NOMO-1 treated with DMSO at 0.1 percent for 48 hours (cell line): Measurements from ENCODE around the gene DCC.

ENCODE experiments used
- DNase-seq: peaks from one replicate; lab custom pipeline; 2025; ENCODE audit not compliant: unreplicated experiment; lab: John Stamatoyannopoulos, UW

Gene DCC

GRCh38 chr18:53322163-53322562 is 982.2 kb downstream of the DCC start:
- no peak for DNase-seq

- DNase-seq, result no peak
Observed at GRCh38 chr18:53324353-53324752, 984.4 kb downstream of the DCC start.

- no peak for DNase-seq
Observed at GRCh38 chr18:53360501-53361443, 1020.8 kb downstream of the DCC start.

GRCh38 chr18:53375621-53376020 is 1035.6 kb downstream of the DCC start:
- DNase-seq, result no peak

GRCh38 chr18:53380063-53380639 is 1040.2 kb downstream of the DCC start:
- DNase-seq, result peak; percentile 7

GRCh38 chr18:53382870-53383269 is 1042.9 kb downstream of the DCC start:
- no peak for DNase-seq

GRCh38 chr18:53385889-53386288 is 1045.9 kb downstream of the DCC start:
- DNase-seq, result peak; percentile 6

- DNase-seq, result no peak
Observed at GRCh38 chr18:53387581-53387980, 1047.6 kb downstream of the DCC start.

GRCh38 chr18:53402670-53403069 is 1062.7 kb downstream of the DCC start:
- no peak for DNase-seq

- DNase-seq, result no peak
Observed at GRCh38 chr18:53408271-53408670, 1068.3 kb downstream of the DCC start.

- DNase-seq, result no peak
Observed at GRCh38 chr18:53411511-53411910, 1071.5 kb downstream of the DCC start.

GRCh38 chr18:53417003-53417402 is 1077.0 kb downstream of the DCC start:
- DNase-seq, result no peak

GRCh38 chr18:53421869-53422268 is 1081.9 kb downstream of the DCC start:
- no peak for DNase-seq

GRCh38 chr18:53422896-53423295 is 1082.9 kb downstream of the DCC start:
- DNase-seq, result no peak

GRCh38 chr18:53426666-53427184 is 1086.7 kb downstream of the DCC start:
- DNase-seq, result no peak

- DNase-seq, result no peak
Observed at GRCh38 chr18:53441761-53442414, 1101.9 kb downstream of the DCC start.

GRCh38 chr18:53442415-53442783 is 1102.4 kb downstream of the DCC start:
- DNase-seq, result no peak

- DNase-seq, result no peak
Observed at GRCh38 chr18:53443336-53443735, 1103.3 kb downstream of the DCC start.

GRCh38 chr18:53443831-53444230 is 1103.8 kb downstream of the DCC start:
- DNase-seq, result no peak

GRCh38 chr18:53451902-53452301 is 1111.9 kb downstream of the DCC start:
- no peak for DNase-seq

- no peak for DNase-seq
Observed at GRCh38 chr18:53457068-53457467, 1117.1 kb downstream of the DCC start.

- no peak for DNase-seq
Observed at GRCh38 chr18:53458268-53458667, 1118.3 kb downstream of the DCC start.
